GM11168 (cell line): Measurements from ENCODE around the gene TXNDC8.

Experiments
- in situ Hi-C: fragments of 300-500 bp; cut with MboI; formaldehyde crosslinking; loops from one replicate; pipeline ENCODE4 v1.12.0; 2022; ENCODE audit warnings: low sequenced_read_pairs; ENCODE audit not compliant: unreplicated experiment

Gene TXNDC8

DNA sequence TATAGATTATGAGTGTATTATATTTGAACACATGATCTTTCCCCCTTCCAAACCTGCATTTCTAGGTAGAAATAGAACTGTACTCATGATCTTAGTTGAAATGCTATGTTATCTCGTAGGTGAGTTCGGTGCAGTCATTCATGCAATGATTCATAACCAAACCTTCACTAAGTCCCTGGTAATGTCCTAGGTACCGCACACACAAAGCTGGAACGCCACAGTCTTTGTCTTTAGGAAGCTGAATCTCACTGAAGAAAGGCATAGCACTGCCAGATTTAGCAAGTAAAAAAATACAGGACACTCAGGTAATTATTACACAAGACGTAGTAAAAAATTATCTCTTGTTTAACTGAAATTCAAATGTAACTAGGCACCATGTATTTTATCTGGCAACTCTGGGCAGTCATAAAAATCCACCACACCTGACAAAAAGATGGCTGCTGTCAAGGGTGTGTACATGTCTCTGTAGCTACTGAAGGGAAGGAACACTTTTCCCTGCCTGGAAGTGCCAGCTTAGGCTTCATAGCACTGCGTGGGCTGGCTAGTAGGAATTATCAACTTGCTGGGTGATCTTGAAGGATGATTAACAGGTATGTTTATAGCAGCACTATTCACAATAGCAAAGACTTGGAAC lies 53.3 kb downstream of the TXNDC8 start:
- in situ Hi-C loops = no loop called here

DNA sequence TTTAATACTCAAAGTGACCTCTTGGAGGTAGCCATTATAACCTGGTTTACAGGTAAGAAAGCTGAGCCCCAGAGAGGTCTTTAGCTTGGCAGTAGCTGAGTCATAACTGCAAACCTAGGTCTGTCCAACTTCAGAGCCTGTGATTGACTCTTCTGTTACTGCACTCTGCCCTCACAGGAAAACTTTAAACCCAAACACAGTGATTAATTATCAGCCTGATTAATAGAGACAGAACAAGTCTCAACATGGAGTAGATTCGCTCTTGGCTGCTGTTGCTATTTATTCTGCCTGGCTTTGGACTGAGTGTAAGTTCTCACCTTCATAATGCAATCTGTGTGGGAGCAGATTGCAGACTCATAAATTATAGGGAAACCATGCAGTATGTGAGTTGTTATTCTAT lies 53.9 kb downstream of the TXNDC8 start:
- in situ Hi-C loops = no loop called here

- in situ Hi-C loops = no loop called here
These were observed 55.0 kb downstream of the TXNDC8 start for GRCh38 chr9:110282739-110283081.

GRCh38 chr9:110282018-110282738 lies 55.5 kb downstream of the TXNDC8 start:
- in situ Hi-C loops = no loop called here

DNA sequence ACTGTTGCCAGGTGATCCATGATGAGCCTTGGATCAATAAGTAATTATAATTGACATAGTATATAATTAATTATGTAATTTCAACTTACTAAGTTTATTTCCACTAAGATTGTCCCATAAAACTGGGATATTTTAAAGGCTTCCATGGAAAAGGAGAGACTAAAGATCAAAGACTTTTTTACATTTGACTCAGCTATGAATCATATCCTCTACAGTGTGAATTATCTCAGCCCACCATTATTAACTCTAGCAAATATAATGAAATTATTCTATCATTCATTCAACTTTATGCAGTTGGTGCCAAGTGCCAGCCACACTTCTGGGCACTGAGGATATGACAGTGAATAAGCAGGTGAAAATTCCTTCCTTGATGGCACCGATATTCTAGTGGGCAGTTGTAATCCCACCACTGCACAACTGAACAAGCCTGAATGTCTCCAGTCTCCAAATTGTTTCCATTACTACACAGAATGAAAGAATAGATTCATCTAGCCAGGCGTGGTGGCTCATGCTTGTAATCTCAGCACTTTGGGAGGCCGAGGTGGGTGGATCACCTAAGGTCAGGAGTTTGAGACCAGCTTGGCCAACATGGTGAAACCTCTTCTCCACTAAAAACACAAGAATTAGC lies 59.5 kb downstream of the TXNDC8 start:
- in situ Hi-C loops = no loop called here

- in situ Hi-C loops = no loop called here
These were observed 60.9 kb downstream of the TXNDC8 start for GRCh38 chr9:110276781-110277180.

GRCh38 chr9:110270211-110270995 lies 67.3 kb downstream of the TXNDC8 start:
- in situ Hi-C loops = no loop called here

DNA sequence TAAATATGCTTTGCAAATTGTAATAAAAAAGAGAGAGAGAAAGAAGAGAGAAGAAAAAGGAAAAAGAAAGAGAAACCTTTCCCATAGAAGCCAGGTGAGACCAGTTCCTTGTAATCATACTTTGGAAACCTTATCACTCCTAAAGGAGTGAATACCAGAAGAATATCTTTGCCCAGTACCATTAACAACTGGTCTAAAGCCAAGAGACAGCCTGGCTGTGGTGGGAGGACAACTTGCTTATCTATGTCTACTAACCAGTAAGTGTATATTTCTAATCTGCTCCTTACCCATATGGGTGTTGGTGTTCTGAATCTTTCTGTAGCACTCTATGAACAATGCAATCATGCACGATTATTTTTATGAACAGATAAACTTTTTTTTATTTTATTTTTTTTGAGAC lies 70.9 kb downstream of the TXNDC8 start:
- in situ Hi-C loops = no loop called here

- in situ Hi-C loops = no loop called here
These were observed 76.0 kb downstream of the TXNDC8 start for GRCh38 chr9:110261632-110262031.

GRCh38 chr9:110260911-110261310 lies 76.8 kb downstream of the TXNDC8 start:
- in situ Hi-C loops = no loop called here

GRCh38 chr9:110259566-110259965 lies 78.1 kb downstream of the TXNDC8 start:
- in situ Hi-C loops = no loop called here

GRCh38 chr9:110258690-110259091 lies 79.0 kb downstream of the TXNDC8 start:
- in situ Hi-C loops = no loop called here

GRCh38 chr9:110257956-110258355 lies 79.7 kb downstream of the TXNDC8 start:
- in situ Hi-C loops = no loop called here

DNA sequence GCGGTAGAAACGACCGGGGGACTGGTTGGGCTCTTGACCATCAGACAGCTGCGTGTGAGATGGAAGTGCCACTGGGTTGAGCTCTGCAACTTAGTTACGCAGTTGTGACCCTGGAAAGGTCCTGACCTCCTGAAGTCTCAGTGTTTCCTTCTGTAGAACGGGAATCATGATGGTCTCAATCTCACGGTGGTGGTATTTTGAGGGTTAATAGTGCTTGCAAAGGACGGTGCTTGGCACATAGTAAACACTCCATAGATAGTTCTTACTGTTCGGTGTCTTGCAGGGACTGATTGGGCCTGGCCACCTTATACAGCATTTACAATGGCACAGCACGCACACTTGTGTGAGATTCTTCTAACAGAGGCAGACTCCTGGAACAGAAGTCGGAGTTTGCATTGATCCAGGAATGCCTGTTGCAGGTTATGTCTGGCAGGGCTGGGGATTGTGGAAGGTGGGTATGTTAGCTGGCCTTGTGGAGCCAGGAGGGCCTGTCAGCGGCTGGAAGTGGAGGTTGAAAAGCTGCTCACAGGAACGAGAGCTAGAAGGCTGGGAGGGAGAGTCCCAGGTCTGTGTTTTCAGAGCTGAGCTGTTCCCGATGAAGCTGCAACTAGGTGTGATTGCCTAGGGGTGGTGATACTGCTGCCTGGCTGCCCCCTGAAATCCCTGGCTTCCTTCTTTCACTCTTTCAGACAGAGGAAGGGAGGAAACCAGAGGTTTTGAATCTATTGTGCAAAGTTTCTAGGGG lies 80.4 kb downstream of the TXNDC8 start:
- in situ Hi-C loops = no loop called here

GRCh38 chr9:110256380-110257096 lies 81.1 kb downstream of the TXNDC8 start, which contains the start of gene TXN:
TXN (minus strand) TSS chr9:110256507; CDS start chr9:110256435, 72 bp downstream.
- in situ Hi-C loops = no loop called here

- in situ Hi-C loops = no loop called here
These were observed 81.9 kb downstream of the TXNDC8 start for GRCh38 chr9:110255463-110256379.

DNA sequence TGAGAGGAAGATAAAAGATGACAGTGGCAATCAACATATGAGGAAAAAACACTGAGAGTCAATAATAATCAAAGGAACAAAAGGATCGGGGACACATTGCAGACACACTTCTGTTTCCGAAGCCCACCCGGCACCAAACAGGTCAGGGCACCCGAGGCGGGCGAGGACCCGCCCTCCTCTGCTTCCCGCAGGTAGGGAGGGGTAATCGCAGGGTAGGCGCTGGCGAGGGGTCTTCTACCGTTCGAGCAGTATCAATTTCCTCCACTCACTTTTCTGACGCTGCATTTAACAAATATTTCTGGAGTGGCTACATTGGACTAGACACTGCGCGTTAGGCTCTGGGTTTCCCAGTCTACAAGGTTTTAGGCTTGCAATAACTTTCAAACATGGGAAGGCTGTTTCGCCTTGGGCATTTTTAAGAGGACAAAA lies 82.6 kb downstream of the TXNDC8 start:
- in situ Hi-C loops = no loop called here

DNA sequence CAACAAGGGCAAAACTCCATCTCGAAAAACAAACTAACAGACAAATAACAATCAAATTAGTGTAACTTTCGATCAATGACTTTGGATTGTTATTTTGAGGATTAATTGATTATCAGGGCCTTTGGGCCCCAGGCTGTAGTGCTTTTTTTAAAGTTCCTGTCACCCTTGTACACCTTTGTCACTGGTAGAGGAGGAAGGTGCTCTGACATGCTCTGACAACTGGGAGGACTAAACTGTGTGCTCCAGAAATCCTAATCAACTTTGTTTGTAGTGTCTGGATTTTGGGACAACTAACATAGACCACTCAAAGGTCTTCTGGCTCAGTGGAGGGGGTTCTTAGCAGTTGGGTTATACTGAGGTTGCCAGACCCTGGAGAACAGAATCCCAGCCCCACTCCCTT lies 83.2 kb downstream of the TXNDC8 start:
- in situ Hi-C loops = no loop called here
